GM18499 (cell line): ENCODE data around the gene TTLL9.
"Not testable (repeated sequence)": the region's sequence is repeated elsewhere in the genome, so short reads cannot be mapped to it uniquely, and the experiment has no call there.

ENCODE experiments used
- ATAC-seq: cut with Tn5 transposase; IDR thresholded peaks from one replicate; pipeline ENCODE4 v1.9.1; 2021; ENCODE audit warnings: moderate number of reproducible peaks; ENCODE audit not compliant: insufficient read depth, unreplicated experiment

Gene TTLL9

DNA sequence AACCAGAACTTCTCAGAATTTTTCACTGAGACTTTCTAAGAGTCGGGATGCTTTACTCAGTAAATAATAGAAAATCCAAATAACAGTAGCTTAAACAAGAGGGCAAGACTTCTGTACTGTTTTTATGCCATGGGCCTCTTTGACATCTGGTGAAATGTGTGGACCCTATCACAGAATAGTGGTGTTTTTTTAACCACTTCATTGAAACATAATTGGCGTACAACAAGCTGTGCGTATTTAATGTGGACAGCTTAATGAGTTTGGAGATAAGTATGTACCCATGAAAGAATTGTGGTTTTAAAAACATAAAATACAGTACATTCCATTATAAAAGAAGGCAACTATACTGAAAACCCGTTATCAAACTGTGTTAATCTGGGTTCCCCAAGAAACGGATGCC lies 43.7 kb downstream of the TTLL9 start:
- no peak for ATAC-seq

DNA sequence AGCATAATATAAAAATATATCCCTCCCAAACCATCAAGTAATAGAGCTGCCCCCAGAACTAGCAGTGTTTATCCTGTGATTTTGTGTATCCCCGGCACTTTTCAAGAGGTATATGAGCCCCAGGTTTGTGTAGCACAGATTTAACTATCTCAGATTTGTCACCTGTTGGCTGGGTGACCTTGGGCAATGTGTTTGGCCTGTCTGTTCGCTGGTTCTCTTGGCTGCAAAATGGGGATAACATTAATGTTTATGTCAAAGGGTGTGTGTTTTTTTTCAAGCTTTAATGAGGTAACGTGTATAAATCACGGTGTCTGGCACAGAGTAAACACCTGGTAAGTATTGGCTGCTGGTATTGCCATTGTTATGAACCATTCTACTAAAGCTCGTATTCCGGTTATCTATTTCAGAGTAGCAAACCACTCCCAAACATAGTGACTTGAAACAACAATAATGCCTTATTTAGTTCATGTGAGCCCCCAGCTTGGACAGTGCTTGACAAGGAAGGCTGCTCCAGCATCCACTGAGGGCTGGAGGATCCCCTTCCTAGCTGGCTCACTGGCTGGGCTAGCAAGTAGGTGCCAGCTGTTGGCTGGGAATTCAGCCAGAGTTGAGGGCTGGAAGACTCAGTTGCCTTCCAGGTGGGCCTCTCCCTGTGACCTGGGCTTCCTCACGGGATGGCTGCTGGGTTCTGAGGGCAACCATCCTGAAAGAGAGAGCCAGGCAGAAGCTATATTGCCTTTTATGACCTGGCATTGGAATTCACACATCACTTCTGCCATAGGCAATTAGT lies 45.3 kb downstream of the TTLL9 start:
- ATAC-seq = no peak

DNA sequence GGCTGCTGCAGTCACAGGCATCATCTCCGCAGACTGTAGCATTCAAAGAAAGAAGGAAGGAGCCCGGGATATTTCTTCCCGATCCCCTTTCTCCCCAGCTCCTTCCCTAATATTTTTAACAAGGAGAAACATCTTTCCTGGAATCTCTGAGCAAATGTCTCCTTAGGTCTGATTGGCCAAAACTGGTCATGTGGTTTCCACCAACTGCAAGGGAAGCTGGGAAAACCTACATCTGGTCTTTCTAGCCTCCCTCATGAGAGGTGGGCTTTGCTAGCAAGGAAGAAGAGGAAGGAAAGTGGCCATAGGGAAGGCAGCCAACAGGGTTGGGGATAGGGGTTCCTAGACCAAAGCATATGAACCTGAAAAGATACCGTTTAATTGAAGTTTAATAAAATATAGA lies 46.3 kb downstream of the TTLL9 start:
- no peak for ATAC-seq

DNA sequence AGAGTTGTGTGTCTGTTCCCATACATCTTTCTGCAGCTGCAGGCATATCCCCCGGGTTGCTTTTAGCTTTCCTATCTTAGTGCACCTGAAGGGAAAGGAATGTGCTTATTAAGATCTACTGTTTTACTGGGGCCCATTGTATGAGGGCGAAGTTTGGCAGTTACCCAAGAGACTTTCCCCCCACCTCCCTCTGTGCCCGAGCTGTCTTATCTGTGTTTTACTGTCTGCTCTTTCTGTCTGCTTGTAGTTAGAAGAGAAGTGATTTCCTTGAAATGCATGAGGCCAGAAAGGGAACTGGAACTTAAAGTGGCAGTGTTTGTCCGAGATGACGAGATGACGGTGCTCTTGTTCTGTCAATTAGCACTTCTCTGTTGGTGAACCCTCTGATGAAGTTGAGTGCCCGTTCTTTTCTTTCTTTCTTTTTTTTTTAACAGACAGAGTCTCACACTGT lies 47.6 kb downstream of the TTLL9 start:
- not testable (repeated sequence) for ATAC-seq

DNA sequence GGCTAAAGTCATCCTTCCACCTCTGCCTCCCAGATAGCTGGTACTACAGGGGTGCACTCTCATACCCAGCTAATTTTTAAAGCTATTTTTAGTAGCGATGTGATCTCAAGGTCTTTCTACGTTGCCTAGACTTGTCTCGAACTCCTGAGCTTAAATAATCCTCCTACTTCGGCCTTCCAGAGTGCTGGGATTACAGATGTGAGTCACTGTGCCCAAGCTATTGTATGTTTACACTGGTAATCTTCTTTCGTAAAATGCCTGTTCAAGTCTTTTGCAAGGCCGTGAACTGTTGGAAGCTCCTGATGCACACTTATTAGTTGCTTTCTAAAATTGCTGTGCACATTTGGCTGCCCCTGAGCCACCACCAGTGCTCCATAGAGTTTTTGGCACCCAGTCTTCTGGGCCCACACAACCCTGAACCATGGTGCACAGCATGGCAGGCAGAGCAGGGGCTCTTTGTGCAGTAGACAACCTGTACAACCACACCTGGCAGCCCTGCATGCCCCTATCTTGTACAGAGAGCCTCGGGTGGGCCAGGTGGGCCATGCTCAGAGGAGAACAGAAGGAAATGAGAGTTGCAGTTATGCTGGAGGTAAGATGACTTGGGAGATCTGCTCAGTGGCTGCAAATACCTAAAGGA lies 48.2 kb downstream of the TTLL9 start:
- ATAC-seq = no peak

DNA sequence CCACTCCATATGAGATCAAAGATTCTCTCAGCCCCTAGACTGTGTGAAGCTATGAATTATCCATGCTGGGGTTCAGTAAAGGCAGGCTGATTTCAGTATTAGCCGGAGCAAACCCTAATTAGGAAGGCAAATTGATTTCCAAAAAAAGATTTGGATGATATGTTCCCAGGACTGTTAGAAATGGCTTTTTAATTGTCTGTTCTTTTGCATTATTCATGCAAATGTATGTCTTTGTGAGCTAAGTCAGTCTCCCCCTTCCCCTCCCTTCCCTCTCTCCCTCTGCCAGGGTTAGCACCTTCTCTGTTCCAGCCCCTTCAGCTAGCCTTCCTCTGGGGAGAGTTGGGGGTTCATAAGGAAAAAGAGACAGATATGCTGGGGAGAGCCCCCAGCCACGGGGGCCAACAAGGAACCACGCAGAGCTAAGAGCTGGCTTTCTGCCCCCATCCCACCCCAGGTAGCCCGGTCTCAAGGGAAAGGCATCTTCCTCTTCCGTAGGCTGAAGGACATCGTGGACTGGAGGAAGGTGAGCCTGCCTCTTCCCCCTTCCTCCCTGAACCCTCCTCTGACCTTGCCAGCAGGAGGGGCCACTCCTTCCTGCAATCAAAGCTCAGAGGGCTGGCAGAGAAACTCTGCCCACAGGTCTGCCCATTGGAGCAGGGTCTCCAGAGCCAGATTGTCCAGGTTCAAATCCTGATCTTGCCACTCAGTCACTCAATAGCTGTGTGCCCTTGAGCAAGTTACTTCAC lies 49.1 kb downstream of the TTLL9 start:
- ATAC-seq = no peak

DNA sequence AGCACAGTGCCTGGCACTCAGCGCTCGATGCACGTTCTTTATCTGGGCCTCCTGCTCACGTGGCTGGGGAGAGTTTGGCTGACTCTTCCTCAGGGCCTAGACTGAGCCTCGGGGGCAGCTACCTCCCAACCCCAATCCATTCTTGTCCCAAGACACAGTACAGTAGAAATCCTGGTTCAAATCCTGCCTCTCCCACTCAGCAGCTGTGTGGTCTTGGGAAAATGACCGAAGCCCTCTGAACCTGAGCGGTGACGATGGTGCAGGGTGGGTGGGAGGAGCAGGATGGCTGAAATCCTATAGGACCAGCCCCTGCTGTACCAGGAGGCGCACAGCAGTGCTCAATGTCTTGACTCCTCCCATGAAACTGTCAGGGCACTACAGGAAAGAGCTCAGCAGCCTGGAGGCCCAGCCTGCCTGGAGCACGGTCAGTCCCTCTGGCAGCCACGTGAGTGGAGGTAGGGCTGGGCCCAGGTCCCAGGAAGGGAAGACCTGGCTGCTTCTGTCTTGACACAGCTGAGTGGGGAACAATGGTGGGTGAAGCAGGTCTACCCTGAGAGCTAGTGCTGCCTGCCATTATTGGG lies 49.9 kb downstream of the TTLL9 start:
- no peak for ATAC-seq

DNA sequence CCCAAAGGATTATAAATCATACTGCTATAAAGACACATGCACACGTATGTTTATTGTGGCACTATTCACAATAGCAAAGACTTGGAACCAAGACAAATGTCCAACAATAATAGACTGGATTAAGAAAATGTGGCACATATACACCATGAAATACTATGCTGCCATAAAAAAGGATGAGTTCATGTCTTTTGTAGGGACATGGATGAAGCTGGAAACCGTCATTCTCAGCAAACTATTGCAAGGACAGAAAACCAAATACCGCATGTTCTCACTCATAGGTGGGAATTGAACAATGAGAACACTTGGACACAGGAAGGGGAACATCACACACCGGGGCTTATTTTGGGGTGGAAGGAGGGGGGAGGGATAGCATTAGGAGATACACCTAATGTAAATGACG lies 51.0 kb downstream of the TTLL9 start:
- not testable (repeated sequence) for ATAC-seq

DNA sequence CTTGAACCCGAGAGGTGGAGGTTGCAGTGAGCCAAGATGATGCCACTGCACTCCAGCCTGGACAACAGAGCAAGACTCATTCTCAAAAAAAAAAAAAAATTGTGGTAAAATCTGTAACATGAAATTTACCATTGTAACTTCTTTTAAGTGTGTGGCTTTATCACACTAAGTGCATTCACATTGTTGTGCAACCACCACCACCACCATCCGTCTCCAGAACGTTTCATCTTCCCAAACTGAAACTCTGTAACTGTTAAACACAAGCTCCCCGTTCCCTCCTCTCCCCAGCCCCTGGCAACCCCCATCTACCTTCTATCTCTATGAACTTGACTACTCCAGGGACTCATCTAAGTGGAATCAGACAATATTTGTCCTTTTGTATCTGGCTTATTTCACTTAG lies 51.7 kb downstream of the TTLL9 start:
- no peak for ATAC-seq

DNA sequence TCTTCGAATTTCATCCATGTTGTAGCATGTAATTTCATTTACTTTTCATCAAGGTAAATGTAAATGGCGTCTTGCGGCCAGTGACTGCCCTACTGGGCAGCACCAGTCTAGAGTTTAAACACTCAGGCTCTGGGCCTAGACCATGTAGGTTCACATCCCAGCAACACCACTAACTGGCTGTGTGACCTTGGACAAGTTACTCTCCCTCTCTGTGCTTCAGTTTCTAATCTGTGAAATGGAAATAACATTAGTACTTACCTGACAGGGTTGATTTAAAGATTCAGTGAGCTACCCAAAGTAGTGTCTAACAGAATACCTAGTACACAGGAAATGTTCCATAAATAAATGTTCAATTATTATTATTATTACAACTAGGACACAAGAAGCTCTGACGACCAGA lies 52.2 kb downstream of the TTLL9 start:
- ATAC-seq = no peak

DNA sequence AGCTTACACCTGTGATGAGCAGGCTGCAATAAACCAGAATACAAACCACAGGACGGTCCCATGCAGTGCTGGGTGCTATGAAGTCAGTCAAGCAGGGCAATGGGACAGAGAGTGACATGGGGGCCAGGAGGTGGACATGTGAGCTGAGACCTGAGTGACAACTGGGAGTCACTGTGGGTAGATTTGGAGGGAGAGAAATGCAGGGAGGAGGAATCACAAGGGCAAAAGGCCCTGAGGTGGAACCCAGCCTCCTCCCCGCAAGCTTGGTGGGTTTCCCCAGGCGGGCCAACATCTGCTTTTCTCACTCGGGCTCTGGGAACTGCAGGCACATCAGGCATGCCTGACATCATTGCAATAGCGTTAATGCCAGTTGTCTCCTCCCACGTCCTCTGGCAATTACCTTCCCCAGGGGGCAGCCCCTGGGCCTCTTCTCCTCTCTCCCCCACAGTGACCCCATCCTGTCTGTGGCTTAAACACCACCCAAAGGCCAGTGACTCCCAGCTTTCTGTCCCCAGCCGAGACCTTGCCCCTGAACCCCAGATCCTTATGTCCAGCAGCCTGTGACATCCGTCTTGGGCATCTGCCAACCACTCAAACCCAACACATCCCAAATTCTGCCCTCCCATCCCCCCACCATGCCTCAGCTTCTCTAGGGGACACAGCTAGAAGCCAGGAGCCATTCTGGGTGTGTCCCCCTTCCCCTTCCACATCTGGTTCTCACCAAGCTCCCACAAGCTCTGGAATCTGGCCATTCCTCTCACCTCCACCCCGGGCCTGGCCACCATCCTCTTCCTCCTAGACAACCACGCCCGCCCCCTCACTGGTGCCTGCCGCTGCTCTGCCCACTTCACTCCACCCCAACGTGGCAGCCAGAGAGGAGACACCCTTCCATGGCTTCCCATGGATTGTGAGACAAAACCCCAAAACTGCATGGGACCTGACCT lies 53.2 kb downstream of the TTLL9 start:
- ATAC-seq = no peak

DNA sequence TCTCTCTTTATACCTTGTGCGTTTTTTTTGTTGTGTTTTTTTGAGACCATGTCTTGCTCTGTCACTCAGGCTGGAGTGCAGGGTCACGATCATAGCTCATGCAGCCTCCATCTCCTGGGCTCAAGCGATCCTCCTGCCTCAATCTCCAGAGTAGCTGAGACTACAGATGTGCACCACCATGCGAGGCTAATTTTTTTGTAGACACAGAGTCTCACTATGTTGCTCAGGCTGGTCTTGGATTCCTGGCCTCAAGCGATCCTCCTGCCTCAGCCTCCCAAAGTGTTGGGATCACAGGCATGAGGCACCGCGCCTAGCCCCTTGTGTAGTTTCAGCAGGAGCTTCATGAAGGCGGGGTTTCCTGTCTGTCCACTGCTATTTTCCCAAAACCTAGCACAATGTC lies 54.1 kb downstream of the TTLL9 start:
- no peak for ATAC-seq

DNA sequence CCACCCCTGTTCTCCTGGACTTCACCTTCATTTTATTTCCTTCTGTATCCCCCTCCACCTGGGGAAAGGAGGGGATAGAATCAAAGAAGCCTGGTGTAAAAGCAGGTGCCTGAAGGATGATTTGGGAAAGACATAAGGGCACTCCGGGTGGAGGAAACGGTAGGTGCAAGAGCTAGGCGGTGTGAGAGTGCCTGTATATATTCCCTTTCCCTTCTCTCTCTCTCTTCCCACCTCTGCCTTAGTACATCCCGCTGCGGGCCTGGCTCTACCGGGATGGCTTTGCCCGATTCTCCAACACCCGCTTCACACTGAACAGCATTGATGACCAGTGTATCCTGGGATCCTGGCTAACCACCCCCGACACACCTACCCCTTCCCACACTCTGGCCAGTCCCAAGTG lies 55.2 kb downstream of the TTLL9 start:
- no peak for ATAC-seq

DNA sequence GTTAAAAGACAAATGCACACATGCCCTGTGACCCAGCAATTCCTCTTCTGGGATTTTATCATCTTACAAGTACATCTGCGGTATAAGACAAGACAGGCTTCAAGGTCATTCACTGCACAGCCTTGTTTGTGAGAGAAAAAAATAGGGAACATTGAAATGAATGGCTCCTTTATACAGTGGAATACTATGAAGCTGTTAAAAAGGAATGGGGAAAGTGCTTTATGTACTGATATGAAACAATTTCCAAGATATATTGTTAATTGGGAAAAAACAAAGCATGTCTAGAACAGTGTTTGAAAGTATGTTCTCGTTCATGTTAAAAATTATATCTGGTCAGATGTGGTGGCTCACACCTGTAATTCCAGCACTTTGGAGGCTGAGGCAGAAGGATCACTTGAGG lies 56.1 kb downstream of the TTLL9 start:
- ATAC-seq = no peak

DNA sequence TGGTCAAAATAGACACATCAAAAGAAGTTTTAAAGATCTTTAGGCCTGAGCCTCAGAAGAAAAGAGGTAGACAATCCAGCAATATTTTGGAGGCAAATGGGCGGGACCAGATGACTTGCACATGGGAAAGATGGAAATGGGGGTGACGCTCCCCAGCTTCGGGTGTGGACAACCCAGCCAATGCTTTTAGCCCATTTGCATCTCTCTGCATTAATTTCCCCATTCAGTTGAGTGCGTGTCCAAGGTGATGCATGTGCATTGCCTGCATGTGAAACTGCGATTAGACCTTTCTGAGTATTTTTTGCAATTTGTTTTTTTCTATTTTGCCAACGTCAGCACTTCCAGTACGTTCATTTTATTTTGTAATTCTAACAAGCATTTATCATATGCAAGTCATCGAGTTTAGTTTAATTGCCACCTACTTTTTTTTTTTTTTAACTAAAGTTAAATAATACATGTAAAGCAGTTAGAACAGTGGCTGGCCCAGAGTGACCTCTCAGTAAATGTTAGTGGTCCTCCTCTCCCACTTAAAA lies 57.3 kb downstream of the TTLL9 start:
- no peak for ATAC-seq

DNA sequence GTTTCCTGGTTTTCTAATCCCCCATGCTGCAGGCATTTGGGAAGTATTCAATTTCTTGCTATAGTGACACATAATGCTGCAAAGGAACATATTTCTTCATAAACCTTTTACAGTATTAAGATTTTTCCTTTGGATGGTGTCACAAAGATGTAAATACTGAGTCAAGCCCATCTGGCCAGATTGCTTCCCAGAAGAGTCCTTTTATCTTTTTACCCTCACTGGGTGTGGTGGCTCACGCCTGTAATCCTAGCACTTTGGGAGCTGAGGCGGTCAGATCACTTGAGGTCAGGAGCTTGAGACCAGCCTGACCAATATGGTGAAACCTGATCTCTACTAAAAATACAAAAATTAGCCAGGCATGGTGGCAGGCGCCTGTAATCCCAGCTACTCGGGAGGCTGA lies 59.2 kb downstream of the TTLL9 start:
- not testable (repeated sequence) for ATAC-seq

DNA sequence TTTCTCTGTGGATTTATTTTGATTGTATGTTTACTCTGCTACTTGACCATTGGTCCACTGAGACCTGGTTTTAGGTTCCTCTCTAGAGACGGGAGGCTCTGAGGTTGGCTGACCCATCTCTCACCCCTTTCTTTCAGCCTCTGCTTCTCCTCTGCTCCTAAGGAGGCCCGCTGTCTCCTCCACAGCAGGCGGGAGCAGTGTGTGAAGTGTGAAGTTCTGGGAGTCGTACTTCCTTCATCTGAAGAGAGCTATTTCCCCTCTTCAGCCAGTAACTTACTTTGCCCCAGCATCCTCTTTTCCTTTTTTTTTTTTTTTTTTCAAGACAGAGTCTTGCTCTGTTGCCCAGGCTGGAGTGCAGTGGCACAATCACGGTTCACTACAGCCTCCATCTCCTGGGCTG lies 60.3 kb downstream of the TTLL9 start:
- ATAC-seq = no peak

DNA sequence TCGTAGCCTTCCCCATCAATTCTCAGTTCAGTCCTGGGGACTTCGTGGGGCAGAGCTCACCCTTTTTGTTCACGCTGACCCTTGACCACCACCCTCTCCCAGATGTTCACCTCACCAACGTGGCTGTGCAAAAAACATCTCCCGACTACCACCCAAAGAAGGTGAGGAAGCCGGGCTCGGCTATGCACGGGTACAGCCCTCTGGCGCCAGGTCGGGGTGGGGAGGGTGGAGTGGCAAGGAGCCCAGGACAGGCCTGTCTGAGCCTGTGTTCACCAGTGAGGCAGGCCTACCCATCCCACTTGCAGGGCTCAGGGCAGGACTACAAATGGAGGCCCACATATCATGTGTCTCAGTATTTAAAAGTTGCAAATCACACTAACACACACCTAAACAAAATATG lies 63.3 kb downstream of the TTLL9 start:
- no peak for ATAC-seq

DNA sequence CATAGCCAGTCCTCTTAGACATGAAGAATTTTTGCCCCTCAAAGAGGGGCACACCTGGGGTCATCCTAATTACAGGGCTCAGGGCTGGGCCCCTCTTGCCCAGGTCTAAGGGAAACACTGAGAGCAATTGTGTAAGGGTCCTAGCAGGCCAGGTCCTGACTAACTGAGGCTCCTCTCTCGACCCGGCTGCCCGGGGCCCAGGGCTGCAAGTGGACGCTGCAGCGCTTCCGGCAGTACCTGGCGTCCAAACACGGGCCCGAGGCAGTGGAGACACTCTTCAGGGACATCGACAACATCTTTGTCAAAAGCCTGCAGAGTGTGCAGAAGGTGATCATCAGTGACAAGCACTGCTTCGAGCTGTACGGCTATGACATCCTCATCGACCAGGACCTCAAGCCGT lies 64.1 kb downstream of the TTLL9 start:
- no peak for ATAC-seq
